ENCODE results near the gene CDK5R1.

The CDK5R1 gene

GRCh38 chr17:32494621-32495358 lies 8.0 kb downstream of the CDK5R1 start:
- DNase-seq = no peak

- no peak for DNase-seq
Observed at GRCh38 chr17:32495359-32496231, 8.8 kb downstream of the CDK5R1 start.

DNA sequence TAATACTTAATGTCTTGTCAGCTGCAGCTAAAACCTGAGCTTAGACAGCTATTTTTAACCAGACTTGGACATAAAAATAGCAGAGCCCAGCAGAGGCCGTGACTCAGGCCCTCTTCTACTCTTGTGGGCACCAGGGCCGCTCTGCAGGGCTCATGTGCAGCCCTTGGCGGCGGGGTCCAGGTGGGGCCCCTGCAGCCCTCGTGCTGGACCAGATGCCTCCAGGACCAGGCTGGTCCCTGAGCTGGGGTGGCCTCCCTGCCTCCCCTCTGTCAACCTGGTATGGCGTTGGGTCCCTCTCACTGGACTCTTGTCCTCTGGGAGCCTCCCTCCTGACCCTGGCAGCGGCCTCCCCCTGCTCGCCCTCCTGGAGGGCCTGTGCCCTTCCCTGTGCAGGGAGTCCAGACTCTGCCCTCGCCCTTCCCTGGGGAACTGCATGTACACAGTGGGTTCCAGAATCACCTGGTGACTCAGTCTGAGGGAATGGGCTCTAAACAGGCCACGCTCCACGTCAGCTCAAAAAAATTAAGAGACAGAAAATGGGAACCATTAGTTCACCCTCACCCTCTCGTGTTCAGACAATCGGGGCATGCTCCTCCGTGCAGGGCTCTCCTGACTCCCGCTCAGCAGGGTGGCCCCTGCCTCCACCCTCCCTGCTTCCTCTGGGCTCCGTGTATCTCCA lies 9.7 kb downstream of the CDK5R1 start:
- no peak for DNase-seq

DNA sequence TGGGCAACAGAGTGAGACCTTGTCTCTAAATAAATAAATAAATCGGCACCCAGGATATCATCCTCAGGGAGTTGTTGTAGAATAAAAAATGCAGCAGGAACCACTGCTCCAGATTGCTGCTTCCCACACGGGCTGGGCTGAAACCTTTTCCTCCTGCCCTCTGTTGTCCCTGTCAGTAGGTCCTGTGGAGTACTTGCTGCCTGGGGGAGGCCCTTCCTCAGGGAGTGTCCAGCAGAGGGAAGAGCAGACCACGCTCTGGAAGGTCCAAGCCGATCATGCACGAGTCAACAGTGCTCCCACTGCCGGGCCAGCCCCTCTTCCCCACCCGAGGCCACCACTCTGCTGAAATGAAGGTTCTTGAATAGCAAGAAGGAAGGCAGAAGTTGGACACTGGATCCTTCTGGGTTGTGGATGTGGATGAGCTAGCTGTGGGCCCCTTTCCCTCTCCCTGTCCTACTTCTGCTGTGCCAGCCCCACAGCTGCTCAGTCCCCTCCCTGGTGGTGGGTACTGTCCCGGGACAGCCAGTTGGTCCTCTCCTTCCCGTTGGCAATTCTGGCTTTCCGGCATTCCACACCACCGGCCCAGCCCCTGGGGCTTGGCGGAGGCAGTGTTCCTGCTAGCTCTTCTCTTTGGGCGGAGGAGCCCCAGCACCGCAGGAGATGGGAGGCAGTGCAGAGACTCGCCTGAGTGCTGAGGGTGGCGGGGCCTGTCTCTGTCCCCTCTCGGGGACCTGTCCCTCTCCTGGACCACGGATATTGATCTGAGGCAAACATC lies 10.8 kb downstream of the CDK5R1 start:
- no peak for DNase-seq

- DNase-seq = no peak
Observed at GRCh38 chr17:32498391-32498790, 11.6 kb downstream of the CDK5R1 start.

DNA sequence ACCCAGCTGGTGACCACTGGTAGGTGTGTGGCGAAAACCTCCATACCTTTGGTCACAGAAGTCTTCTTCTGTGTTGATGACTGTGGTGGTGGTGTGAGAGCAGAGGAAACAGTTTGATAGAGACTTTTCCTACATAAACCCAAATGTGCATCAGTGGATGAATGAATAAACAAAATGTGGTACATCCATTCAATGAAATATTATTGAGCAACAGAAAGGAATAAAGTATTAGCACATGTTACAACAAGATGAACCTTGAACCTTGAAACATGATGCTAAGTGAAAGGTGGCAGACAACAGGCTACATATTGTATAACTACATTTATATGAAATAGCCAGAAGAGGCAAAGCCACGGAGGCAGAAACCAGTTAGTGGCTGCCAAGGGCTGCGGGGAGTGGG lies 15.2 kb downstream of the CDK5R1 start:
- no peak for DNase-seq

- DNase-seq = no peak
Observed at GRCh38 chr17:32502710-32503109, 15.9 kb downstream of the CDK5R1 start.

DNA sequence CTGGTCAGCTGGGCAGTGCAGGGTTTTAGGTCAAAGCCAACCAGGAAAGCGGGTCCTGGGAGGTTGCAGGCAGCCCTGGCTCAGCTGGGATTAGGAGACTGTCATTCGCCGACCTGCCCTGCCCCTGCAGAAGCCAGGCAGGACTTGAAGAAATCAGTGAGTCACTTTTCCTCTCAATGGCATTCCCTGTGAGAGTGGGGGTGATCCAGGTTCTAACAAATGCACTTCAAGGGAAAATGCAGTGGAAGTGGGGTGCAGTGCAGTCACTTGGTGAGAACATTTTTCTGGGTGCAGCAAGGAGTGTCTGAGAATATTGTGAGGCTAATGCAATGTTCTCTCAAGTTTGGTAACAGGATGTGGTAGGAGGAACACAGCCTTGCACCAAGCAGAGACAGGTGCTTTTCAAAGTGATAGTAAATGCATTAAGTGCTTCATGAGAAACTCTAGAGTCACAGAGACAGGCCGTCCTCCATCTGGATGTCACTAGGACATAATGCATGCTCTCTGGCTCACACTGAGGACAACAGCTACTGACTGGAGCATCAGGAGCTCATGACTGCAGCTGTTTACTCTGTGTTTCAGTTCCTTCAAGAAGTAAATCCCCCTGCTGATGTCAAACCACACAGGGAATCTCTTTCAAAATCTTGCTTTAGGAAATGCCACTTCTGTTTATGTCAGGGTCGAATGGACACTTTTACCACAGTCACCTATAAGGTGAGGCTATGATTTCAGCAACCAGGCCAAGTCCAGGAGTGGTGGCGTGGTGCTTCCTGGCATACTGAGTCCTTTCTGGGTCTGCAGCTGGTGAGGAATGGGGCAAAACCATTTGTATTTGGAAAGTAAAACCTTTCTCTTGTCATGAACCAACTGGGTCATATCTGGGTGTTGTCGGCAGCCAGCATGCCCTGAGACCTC lies 16.7 kb downstream of the CDK5R1 start:
- DNase-seq = peak; percentile 18 to 21

- DNase-seq = no peak
Observed at GRCh38 chr17:32504166-32504990, 17.6 kb downstream of the CDK5R1 start.

DNA sequence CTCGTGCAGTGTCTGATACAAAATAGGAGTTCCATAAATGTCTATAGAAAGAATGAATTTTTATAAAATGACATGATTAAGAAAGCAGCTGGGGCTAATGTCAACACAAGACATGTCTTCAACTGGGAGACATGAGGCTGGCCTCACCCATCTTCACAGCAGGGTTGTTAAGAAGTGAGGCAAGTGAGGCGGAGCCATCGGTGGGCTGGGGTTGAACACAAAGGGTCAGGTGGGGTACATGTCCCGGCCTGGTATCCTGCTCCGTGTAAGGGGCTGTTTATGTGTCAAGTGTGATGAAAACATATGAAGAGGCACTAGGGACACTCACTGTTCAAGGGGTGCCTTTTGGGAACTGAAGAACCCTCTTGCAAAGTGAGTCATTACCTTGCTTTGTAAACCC lies 22.1 kb downstream of the CDK5R1 start:
- no peak for DNase-seq

DNA sequence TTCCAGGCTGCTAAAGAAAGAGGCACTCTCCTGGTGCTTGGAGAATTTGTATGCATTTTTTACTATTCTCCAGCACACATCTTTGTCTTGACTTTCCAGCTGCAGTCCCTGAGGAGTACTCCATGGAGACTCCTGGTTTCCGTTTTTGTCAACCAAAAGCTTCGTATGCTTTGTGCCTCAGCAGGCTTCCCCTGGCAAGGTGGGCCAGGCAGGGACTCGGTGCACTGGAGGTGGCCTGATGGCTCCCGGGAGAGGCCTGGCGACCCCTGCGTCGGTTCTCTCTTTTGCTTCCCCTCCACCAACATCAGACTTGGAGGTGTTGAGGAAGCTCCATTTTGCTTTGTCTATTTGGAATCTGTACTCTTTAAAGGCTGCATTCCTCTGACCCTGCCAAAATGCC lies 23.7 kb downstream of the CDK5R1 start:
- no peak for DNase-seq

DNA sequence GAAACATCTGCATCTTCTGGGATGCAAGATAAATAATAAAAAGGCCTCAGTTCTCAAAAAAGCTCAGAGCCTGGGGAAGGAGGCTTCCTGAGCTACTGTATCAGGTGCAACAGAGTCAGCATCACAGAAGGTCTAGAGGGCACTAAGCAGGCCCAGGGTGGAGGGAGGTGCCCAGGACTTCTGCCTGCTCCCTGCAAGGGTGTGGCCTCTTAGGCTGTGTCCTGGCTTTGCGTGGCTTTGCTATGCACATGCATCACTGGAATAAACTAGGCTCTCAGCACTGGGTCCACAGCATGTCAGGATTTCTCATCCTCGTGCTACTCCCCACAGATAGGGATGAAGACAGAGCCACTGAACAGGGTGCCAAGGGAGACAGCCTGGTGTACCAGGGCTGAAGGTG lies 25.5 kb downstream of the CDK5R1 start:
- DNase-seq = no peak

- no peak for DNase-seq
Observed at GRCh38 chr17:32513579-32513978, 26.8 kb downstream of the CDK5R1 start.

GRCh38 chr17:32514606-32515005 lies 27.8 kb downstream of the CDK5R1 start:
- no peak for DNase-seq

DNA sequence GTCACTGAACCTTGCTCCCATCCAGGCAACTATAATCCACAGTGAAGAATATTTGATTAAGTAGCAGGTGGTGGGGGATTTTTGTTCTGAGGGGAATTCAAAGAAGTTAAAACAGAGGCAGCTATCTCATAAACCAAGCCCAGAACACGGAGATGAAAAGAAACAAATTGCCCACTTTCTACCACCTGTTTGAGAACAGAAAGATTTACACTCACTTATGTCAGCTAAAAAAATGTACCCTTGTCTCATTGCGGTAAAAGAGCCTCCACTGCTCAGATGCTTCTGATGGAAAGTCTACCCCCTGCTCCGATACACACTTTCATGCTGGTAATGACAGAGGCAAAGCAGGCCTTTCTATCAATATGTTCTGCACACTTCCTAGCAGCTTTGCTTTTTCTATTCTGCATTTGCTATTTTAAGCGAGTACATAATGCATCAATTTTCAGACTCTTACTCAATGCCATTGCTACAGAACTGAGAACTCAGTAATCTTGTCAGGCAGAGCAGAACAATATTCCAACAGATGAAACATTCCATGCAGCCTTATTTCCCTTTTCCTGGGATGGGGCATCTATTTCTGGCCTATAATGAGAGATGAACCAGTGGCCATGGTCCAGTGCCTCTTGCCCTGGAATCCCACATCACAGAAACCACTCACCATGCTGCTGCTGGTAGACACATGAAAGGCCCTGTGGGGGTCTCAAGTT lies 29.0 kb downstream of the CDK5R1 start:
- DNase-seq = no peak

- no peak for DNase-seq
Observed at GRCh38 chr17:32516450-32516849, 29.7 kb downstream of the CDK5R1 start.

DNA sequence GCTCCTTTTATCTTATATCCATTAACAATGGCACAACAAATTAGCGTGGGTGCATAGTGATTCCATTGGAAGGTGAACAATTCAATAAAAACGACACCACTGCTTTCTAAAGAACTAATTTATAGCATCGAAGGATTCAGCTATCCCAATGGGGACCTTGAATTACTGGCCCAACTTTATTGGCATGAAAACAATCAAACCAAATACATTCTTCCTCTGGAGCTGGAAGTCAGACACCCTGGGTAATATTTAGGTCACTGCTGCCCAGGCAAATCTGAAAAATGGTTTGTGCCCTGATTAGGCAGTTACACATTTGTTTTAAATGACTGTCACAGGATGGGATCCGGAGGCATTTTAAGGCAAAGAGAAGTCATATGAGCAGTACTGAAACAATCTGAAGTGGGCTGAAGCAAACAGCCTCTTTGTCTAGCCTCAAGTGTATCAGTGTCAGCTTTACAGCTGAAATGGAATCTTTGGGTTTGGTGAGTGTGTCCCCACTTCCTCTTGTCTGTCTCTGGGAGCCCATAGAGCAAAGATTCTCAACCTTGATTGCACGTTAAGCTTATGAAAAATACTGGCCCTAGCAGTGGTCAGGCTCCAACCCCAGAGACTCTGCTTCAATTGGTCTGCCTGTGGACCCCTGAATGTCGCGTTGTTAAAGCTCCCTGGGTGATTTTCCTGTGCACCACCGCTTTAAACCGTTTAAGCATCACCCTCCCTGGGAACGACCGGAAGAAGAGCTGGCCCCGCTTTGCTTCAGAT lies 30.3 kb downstream of the CDK5R1 start:
- no peak for DNase-seq

DNA sequence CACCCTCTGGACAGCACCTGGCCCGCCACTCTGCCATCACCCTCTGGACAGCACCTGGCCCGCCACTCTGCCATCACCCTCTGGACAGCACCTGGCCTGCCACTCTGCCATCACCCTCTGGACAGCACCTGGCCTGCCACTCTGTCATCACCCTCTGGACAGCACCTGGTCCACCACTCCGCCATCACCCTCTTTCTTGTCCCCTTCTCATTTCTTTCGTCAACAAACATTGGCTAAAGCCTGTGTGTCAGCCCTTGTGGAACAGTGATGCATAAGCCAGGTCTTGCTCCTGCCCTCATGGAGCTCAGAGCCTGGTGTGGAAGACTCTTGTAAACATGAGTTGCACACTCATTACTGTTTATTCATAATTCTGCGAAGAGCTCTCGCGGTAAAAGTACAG lies 31.2 kb downstream of the CDK5R1 start:
- DNase-seq = no peak

DNA sequence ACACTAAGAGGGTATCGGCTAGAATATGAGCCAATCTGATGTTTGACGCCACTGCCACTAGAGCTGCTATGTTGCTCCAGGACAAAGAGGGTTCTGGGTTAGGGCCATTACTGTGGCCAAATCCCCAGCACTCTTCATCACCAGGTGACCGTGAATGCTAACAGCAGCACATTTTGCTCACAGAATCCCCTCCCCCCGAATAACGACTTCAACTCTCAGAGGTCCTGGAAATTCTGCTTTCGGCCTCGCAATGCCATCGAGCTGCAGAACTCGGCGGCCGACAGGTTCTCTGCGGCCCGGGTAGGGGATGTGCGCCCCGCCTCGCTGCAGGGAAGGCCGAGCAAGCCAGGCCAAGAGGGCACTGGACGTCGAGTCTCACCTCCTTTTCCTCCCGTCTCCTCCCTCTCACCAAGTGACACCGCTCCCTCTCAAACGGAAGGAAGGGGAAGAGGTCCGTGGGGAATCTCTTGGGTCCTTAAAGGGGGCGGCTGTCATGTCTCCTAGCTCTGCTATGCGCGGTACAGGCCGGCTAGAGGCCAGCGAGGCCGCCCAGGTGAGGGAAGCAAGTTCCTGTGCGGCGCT lies 31.9 kb downstream of the CDK5R1 start:
- DNase-seq = no peak
